HG02840 (cell line): ENCODE results near the gene UPF2.
"Not testable (repeated sequence)": the region's sequence is repeated elsewhere in the genome, so short reads cannot be mapped to it uniquely, and the experiment has no call there.

Source experiments
- ATAC-seq: cut with Tn5 transposase; IDR thresholded peaks from one replicate; pipeline ENCODE4 v1.9.1; 2021; ENCODE audit warnings: mild to moderate bottlenecking, moderate library complexity, moderate number of reproducible peaks; ENCODE audit not compliant: unreplicated experiment, low FRiP score

UPF2 gene, protein sequence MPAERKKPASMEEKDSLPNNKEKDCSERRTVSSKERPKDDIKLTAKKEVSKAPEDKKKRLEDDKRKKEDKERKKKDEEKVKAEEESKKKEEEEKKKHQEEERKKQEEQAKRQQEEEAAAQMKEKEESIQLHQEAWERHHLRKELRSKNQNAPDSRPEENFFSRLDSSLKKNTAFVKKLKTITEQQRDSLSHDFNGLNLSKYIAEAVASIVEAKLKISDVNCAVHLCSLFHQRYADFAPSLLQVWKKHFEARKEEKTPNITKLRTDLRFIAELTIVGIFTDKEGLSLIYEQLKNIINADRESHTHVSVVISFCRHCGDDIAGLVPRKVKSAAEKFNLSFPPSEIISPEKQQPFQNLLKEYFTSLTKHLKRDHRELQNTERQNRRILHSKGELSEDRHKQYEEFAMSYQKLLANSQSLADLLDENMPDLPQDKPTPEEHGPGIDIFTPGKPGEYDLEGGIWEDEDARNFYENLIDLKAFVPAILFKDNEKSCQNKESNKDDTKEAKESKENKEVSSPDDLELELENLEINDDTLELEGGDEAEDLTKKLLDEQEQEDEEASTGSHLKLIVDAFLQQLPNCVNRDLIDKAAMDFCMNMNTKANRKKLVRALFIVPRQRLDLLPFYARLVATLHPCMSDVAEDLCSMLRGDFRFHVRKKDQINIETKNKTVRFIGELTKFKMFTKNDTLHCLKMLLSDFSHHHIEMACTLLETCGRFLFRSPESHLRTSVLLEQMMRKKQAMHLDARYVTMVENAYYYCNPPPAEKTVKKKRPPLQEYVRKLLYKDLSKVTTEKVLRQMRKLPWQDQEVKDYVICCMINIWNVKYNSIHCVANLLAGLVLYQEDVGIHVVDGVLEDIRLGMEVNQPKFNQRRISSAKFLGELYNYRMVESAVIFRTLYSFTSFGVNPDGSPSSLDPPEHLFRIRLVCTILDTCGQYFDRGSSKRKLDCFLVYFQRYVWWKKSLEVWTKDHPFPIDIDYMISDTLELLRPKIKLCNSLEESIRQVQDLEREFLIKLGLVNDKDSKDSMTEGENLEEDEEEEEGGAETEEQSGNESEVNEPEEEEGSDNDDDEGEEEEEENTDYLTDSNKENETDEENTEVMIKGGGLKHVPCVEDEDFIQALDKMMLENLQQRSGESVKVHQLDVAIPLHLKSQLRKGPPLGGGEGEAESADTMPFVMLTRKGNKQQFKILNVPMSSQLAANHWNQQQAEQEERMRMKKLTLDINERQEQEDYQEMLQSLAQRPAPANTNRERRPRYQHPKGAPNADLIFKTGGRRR

DNA sequence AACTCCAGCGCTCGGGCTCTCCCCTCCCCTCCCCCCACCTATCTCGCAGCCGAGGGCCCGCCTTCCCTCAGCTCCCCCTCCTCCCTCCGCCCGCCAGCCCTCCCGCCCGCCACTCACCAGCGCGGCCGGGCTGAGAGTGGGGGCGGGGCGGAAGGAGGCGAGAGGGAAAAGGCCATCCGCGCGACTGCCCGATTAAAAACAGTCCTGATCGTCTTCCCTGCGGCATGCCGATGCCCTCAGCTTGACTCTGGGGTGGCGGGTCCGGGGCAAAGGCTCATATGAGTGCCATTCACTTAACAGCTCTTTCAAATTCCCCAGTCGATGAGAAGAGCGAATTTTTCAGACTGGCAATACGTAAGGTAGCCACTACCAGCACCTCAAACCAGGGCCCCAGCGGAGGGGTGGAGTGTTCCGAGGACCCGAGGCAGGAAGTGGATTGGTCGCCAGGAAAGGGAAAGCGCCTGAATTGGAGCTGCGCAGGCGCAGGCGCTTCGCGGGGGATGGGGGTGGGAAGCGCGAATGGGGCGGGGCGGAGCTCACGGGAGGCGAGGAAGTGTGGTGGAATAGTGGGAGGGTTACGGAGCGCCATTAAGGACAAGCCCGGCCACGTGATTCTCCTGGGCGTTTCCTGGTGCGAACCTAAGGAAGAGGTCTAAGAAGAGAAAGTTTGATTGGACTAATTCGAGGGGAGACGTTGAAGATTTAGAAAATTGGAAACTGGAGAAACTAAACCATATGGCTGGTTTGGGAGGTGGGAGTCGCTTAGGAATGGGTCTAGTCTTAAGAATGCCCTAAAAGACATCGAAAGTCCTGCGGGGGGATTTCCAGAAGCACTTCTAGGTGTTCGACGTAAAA is at the start of gene UPF2:
Gene UPF2 (minus strand): TSS at position 13 of the 855 bp plus-strand sequence. CDS start 7,386 bp downstream, outside the sequence.
- ATAC-seq: peak; percentile 64

DNA sequence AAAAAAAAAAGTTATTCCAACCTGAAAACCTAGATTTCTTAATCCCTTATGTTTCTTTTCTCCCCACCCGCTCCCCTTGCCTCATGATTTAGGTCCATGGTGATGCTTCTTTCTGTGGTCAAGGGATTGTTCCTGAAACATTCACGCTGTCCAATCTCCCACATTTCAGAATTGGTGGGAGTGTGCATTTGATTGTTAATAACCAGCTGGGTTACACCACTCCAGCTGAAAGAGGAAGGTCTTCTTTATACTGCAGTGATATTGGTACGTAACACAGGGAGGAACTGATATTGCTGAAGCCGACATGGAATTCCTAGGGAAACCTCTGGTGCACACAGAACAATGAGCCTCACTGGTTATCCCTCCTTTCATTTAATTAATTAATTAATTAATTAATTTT is 48.8 kb upstream of the UPF2 start:
- ATAC-seq: no peak

DNA sequence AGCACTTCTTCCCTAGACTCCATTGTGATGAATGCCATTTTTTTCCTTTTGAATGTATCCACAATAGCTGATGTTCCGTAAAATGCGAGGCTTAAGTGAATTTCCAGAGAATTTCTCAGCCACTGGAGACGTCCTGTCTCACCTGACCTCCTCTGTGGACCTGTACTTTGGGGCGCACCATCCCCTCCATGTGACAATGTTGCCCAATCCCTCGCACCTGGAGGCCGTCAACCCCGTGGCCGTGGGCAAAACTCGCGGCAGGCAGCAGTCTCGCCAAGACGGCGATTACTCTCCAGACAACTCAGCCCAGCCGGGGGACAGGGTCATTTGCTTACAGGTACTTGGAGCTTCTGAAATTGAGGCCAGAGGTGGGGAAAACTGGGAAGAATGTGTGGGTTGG is 46.3 kb upstream of the UPF2 start:
- ATAC-seq: no peak

DNA sequence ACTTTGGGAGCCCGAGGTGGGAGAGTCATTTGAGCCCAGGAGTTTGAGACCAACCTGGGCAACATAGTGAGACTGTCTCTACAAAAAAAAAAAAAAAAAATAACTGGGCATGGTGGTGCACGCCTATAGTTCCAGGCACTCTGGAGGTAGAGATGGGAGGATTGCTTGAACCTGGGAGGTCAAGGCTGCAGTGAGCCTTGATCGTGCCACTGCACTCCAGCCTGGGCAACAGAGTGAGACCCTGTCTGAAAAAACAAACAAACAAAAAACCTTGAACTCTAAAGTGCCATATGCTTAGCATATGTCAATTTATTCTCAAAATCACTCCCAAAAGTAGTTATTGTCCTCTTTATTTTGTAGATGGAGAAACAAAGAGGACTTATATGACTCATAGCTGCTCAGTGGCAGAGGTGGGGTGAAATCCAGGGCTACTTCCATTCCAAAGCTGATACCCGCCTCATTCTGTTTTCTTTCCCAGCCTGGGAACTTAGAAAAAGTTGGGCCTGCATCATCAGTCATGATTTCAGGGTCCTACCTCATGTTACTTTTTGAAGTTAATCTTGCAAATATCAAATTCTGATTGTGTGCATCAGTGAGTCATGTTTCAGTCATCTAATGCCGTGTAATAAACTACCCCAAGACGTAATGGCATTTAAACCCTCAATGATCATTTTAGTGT is 39.4 kb upstream of the UPF2 start:
- ATAC-seq: no peak

DNA sequence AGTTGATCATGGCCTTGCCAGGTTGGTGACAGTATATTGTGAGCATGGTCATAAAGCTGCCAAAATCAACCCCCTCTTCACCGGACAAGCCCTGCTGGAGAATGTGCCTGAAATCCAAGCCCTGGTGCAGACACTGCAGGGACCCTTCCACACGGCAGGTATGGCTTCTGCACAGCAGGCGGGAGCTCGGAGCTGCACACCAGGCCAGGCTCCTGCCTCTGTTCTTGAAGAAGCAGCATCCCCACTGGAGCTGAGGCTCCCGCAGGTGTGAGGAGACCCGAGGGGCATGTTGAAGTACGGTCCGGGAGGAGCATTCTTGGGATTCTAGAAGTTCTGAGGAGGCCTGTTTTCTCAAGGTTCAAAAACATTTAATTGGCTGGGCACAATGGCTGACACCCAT is 38.9 kb upstream of the UPF2 start:
- no peak for ATAC-seq

DNA sequence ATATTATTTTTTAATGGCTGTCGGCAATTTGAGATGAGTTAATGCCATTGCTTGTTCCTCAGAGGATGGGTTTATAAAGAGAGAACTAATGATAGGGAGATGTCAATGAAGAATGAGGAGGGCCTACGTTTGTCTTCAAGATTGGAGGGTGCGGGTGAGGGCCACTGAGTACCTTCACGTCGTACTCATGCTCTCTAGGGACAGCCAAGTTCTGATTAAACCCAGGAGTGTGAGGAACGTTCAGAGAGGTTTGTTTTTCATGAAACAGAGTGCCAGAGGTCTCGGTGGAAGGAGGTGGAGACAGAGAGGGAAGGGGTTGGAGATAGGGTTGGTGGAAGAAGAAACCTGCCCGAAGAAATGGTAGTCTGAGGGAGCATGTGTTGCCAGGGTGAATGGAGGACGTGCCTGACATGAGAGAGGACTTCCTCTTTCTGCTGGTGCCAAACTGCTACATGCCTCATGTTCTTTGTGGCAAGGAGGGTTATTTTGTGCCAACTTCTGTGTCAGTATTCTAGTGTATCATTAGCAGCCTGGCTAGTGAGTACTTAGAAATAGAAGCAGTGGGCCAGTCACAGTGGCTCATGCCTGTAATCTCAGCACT is 35.1 kb upstream of the UPF2 start:
- no peak for ATAC-seq

DNA sequence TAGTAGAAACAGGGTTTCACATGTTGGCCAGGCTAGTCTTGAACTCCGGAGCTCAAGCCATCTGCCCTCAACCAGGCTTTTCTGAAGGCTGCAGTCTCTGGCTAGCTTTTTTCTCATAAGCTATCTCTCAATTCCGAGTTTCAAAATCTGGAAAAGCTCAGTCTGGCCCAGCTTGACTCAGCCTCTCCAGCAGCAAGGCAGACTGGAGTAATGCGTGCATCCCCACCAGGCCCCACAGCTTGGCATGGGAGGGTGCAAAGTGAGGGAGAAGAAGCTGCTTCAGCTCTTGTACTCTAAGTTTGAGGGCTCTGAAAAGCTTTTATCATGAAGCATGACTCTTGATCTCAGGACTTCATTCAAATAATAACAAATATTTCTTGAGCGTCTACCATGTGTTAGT is 30.9 kb upstream of the UPF2 start:
- ATAC-seq: no peak

DNA sequence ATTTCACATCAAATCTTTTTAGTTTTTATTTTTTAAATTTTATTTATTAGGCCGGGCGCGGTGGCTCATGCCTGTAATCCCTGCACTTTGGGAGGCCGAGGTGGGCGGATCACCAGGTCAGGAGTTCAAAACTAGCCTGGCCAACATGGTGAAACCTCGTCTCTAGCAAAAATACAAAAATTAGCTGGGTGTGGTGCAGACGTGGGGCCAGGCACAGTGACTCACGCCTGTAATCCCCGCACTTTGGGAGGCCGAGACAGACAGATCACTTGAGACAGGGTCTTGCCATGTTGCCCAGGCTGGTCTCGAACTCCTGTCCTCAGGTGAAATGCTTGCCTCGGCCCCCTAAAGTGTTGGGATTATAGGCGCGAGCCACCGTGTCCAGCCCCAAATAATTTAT is 28.8 kb upstream of the UPF2 start:
- not testable (repeated sequence) for ATAC-seq

DNA sequence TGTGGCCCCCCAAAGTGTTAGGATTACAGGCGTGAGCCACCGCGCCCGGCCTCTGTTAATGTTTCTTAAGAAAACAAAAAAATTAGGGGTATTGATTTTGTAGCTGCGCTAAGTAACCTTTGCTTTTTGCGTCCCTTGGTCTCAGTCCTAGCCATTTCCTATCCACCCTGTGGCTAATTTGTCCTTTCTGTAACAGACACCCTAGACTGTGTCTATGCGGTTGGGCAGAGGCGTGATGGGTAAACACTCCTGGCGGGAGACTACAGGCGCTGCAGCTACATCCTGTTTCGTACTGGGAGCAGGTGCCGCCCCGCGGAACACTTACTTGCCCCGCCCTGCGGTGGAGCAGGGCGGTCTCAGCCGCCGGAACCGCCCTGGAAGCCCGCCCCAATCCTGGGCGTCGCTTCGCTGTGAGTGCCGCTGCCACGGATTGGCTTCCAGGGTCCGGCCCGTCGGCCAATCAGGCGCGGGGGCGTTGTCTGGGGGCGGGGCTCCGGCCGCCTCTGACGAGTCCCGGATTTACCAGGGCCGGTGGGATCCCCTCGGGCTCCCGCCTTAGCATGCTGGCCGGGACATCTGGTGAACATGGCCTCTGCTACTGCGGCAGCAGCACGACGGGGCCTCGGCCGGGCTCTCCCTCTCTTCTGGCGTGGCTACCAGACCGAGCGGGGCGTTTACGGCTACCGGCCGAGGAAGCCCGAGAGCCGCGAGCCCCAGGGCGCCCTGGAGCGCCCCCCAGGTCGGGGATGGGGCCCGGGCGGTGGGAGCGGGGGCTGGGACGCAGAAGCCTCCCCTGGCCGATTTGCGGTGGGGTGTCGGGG is 26.1 kb upstream of the UPF2 start, which contains the start of gene DHTKD1:
Gene DHTKD1 (plus strand): TSS at position 506 of the 821 bp plus-strand sequence. CDS start 80 bp downstream, at position 586.
- peak; percentile 94 for ATAC-seq

DNA sequence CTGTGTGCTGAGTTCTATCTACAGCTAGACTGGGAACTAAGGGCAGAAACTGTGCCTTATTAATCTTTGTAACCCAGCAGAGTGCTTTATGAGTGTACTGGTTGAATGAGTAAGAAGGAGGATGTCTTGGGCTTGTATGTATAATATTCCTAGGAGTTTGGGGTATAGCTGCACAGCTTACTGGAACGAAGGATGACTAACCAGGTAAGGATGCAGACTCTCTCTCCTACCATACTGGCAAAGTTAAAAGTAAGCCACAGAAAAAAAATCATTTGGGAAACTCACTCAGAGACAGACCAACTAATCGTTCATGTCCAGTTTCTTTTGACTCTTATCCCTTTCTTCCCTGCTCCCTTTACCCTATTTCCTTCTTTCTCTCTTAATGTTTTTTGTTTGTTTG is 24.7 kb upstream of the UPF2 start:
- no peak for ATAC-seq

DNA sequence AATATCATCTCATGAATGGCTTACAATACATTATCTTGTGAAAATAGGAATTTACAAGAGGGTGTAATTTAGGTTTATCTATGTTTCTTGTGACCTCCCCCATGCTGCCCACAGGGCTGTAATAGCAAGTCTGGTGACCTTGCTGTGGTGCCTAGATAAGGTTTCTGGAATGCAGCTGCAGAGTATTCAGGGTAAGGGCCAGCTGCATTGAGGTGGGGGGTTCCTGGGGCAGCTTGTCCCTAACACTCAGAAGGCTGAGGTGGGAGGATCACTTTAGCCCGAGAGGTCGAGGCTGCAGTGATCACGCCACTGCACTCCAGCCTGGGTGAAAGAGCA is 20.8 kb upstream of the UPF2 start:
- ATAC-seq: no peak

DNA sequence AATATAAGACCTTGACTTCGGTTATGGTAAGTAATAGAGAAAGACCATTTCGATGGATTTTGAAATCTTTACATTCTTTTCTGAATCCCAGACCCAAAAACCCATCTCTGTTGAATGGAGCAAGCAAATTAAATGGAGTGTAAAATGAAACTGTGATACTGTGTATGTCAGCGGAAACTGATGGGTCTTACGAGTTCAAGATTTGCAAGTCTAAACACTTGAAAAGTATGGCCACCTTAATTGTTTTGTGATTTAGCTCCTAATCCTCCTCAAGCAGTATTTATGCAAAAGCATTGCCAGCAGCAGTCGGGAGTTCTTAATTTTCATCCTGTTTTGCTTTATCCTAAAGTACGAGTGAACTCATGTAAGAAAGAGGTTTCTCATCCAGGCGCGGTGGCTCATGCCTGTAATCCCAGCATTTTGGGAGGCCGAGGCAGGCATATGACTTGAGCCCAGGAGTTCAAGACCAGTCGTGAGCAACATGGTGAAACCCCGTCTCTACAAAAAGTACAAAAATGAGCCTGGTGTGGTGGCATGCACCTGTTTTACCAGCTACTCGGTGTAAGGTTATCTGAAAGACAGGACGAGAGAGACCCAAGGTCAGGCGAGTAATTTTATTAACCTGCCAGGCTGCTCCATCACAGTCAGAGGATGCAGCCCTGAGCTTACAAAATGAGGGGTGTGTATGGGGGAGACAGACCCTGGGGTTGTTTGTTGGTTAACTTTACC is 20.3 kb upstream of the UPF2 start:
- no peak for ATAC-seq

DNA sequence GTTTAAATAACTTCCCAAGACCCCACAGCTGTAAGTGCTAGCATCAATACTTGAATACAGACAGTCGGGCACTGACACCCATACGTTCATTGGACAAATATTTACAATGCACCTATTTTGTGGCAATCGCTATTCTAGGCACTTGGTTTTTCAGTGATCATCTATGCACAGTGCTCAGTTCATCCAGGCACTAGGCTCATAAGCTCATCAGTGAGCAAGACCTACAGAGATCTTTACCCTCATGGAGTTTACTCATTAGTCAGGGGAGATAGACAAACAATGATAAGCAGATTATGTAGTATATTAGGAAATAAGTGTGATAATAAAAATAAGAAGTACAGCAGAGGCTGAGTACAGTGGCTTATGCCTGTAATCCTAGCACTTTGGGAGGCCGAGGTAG is 18.5 kb upstream of the UPF2 start:
- ATAC-seq: no peak

DNA sequence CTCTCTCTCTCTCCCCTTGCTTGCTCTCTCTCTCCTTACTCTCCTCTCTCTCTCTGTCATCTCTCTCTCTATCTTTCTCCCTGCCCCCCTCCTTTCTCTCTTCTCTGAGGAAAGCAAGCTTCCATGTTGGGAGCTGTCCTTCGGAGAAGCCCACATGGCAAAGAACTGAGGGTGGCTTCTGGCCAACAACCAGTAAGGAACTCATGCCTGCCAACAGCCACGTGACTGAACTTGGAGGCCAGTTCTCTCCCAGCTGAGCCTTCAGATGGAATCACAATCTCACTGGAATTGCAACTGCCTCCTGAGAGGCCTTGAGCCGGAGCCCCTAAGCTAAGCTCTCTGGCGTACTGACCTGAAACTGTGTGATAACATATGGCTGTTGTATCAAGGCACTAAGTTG is 14.1 kb upstream of the UPF2 start:
- no peak for ATAC-seq

DNA sequence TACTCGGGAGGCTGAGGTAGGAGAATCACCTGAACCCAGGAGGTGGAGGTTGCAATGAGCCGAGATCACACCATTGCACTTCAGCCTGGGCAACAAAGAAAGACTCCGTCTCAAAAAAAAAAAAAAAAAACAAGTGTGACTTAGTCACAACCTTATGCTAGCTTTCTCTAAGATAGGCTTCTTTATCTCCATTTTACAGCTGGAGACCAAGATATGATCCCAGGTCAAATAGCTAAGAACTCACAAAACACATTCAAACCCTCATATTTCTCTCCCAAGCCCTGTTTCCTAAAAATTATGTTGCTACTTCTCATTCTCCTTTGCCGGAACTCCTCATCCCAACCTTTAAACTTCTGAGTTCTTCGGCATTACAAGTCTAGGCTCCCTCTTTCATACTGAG is 13.1 kb upstream of the UPF2 start:
- no peak for ATAC-seq

DNA sequence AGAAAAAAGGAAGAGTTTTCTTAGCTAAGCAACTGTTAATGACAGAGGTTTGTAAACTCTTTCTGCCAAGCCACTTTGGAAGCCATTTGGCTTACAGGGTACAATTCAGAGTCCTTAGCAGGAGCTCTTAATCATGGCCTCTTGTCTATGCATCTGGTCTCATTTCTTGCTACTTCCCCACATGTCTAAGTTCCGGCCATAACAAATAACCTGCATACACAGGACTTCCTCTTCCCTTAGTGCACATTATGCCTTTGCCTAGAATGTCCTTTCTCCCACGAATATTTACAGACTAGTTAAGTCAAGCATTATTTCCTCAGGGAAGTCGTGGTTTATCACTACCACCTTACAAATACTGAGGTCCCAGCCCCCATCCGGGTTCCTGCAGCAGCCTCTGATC is 8.6 kb upstream of the UPF2 start:
- no peak for ATAC-seq

DNA sequence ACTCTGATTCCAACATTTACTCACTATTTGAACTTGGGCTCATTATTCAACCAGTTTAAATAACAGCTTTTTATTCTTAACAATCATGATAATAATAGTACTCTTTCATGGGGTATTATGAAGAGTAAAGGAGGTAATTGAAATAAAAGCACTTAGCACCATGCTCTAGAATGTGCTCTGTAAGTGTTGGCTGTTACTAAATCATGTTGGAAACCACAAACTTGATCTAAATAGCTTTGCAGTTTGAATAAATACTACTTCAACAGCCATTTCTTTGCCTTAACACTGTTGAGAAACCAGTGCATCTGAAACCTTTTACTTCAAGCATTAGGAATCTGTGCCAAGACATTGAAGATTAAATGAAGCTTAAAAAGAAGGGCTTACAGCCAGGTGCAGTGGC is 7.9 kb upstream of the UPF2 start:
- no peak for ATAC-seq
